NCI-H446 (cell line): ENCODE data around the gene GPR158.
A peak's percentile ranks its signal among the peaks of the same experiment; 100 is the strongest.

Source experiments
- DNase-seq, 2 experiments: peaks; one replicate each; lab custom pipeline; 2025; lab: John Stamatoyannopoulos, UW

GPR158 gene

DNA sequence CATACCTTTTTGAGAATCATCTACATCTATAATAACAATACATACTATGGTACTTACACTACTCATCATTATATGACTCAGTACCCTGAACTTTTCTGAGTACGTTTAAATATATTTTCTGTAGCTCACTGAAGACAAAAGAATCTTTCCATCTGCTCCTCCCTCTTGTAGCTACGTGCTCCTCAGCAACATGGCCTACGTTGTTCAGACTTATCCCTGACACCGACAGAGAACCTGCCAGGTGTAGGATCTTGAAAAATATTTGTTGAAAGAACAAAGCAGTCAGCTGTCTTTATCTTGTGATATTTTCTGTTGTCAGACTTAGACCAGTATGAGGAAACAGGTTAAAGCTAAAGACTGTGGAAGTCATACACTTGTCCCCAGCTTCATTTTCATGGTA, 403.3 kb downstream of the GPR158 start:
- no peak for DNase-seq

DNA sequence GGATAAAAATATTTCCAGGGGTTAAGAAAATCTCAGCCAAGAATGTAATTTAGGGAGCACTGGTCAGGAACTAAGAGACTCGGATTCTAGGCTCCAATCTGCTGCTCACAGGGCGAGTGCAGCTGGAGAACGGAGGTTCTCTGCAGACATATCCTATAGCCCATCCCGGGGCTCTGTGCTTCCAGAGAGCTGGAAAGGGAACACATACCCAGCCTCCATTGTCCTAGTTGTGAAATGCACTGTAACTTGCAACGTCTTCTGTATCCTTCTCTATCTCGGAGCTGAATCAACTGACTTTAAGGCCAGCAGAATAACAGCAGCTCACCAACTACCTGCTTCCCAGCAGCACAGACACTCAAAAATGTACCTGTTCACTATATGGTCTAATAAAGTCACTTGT, 408.2 kb downstream of the GPR158 start:
- DNase-seq = no peak

DNA sequence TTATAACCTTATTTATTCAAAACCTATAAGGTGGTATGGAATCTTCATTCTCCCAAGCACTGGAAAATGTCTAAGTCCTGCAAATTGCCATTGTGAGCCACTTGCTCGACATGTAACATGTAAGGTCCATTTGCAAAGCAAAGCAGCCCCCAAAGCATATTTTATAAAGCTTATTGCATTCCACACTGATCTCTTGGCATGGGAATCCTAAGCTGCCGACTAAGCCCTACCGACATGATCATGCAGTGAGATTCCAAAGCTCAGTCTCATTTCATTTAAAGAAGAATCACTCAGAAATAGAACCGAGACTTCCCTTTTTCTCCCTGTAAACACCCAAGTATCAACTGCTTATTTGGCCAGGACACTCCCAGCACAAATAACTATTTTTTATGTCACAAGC, 425.9 kb downstream of the GPR158 start:
- no peak for DNase-seq

GRCh38 chr10:25604591-25604990, 429.8 kb downstream of the GPR158 start:
- DNase-seq = no peak

DNA sequence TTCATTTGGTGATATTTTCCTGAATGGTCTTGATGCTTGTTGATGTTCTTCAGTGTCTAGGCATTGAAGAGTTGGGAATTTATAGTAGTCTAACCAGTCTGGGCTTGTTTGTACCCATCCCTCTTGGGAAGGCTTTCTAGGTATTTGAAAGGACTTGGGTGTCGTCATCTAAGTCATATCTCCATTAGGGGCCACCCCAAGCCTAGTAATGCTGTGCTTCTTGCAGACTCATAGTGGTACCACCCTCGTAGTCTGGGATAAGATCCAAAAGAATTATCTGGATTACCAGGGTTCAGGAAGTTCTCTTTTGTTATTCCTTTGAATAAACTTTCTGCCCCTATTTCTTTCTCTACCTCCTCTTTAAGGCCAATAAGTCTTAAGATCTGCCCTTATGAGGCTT, 439.9 kb downstream of the GPR158 start:
- no peak for DNase-seq

DNA sequence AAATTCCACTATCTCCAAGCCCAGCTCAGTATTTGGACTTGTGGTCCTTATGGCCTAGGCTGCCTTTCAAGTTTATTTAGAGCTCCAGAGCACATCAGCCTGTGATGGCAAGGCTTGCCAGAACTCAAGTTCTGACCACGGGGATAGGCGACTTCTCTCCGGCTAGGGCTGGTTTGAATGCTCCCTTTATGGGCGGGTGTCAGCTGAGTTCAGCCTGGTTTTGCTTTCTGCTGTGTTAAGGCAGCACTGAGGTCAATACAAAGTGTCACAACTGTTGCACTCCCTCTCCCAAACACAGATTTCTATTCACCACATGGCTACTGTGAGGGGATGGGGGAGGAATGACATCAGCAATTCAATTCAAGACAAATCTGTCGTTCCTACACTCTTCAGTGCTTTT, 441.1 kb downstream of the GPR158 start:
- DNase-seq = no peak

GRCh38 chr10:25616903-25617592, 442.2 kb downstream of the GPR158 start:
- DNase-seq = no peak

- DNase-seq = peak in 1 of 2 experiments; percentile 24
Measured at GRCh38 chr10:25627606-25628005, 452.8 kb downstream of the GPR158 start.

DNA sequence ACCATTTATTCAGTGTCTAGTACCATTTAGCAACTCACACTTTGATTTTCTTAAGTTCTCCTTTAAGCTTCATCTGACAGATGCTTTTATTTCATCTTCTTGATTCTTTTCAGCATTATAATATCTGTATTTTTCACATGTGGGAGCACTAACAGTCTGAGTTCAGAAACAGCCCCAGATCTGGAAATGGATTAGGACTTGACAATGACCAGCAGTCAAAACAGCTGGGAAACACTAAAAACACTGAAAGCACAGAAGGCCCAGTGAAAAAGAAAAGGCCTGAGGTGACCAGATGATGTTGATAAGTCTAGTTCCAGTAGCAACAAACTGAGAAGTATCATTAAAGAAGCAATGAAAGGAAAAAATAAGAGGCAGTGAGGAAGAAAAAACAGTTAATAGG, 454.5 kb downstream of the GPR158 start:
- DNase-seq = no peak

DNA sequence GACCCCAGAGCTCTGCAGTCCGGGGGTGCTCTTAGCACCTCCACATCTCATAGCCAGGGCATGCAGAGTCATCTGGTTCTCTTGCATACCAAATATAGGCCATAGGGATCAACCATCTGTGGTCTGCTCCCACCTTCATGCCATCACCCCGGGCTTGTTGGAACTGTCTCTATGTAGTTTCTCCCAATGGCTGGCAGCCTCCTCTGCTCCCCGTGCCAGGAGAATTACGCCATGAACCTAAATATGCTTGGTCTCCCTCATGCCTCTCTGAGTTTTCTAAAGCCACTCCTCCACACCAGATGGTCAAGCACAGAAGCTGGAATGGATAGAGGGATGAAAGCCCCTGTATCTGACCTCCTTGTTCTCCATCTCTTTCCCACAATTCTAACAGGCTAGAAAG, 456.7 kb downstream of the GPR158 start:
- peak; percentile 7 to 87 for DNase-seq

DNA sequence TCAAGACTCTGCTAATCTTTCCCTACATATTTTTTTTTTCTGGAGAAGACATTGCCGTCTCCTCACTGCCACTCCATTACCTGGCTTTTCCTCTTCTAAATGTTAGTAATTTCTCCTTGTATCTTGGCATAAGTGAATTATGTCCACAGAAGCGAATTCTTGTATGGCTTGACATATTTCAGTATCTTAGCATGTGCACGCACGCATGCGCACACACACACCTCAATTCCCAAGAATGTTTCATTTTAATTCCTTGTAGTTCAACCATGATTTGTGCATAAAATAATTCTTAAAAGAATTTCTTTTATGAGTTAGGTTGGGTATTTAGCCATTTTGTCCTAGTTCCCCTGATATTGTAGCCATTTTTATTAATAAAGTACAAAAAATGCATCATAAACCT, 458.0 kb downstream of the GPR158 start:
- DNase-seq = no peak

DNA sequence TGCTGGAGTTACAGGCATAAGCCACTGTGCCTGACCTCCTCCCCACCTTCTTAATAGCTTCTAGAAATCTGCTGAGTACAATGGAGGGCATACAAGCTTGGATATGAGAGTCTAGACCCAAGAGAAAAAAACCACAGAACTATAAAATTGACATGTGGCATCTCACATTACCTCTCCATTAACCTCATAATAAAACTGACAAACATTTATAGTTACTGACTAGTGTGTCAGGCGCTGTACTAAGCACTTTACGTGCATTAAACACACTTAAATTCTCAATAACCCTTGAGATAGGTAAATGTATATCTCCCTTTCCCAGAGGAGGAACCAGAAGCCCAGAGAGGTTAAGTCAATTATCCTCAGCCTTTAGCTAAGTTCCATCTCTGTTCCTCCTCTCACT, 458.7 kb downstream of the GPR158 start:
- DNase-seq = no peak

- DNase-seq = peak in 1 of 2 experiments; percentile 16
Measured at GRCh38 chr10:25639646-25640045, 464.8 kb downstream of the GPR158 start.

- no peak for DNase-seq
Measured at GRCh38 chr10:25641595-25641994, 466.8 kb downstream of the GPR158 start.

DNA sequence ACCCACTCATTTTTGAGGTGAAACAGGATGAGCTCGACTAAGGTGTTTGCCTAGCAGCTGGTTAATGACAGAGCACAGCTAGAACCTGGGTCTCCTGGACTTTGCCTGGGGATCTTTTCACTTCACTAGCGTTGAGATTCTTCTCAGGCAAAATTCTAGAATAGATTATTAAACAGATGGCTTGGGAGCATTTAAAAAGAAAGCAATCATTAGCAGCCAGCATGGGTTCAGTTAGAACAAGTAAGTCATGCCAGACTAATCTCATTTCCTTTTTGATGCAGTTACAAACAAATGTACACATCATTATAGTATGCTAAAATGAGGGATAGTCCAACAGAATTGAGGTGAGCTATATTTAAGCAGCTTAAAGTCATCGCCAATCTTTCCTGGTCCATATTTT, 467.9 kb downstream of the GPR158 start:
- DNase-seq = peak in 1 of 2 experiments; percentile 20

GRCh38 chr10:25646371-25646770, 471.6 kb downstream of the GPR158 start:
- no peak for DNase-seq

GRCh38 chr10:25651534-25651933, 476.7 kb downstream of the GPR158 start:
- DNase-seq = no peak
